OCI-LY3 (cell line): ENCODE measurements around the gene SH3PXD2A.

Source experiments
- H2AFZ ChIP-seq: fragments of 200-600, 300-600 bp; shearing (Covaris generic); 2 replicates; pipeline ENCODE4 v1.6.0; 2014; ENCODE audit warnings: antibody characterized with exemption, low read depth, low read length
- H3K27ac ChIP-seq: fragments of 200-600, 300-600 bp; sonication (generic); 2 replicates; pipeline ENCODE4 v1.5.1; 2014; ENCODE audit warnings: mild to moderate bottlenecking, low read length, moderate library complexity, mixed read lengths
- H3K27me3 ChIP-seq: fragments of 200-600, 300-600 bp; sonication (generic); 2 replicates; pipeline ENCODE4 v1.6.1; 2014; ENCODE audit warnings: low read depth, low read length, mixed read lengths
- H3K36me3 ChIP-seq: fragments of 200-600, 300-600 bp; sonication (generic); replicated peaks from 2 replicates; pipeline ENCODE3; 2014; ENCODE audit warnings: low read depth, low read length, mixed read lengths
- H3K4me1 ChIP-seq: fragments of 300-600, 200-600 bp; sonication (generic); 2 replicates; pipeline ENCODE4 v1.6.1; 2014; ENCODE audit warnings: low read length, mixed read lengths
- H3K4me2 ChIP-seq: fragments of 200-600, 300-600 bp; sonication (generic); 2 replicates; pipeline ENCODE4 v1.6.1; 2014; ENCODE audit warnings: low read length, mixed read lengths
- H3K4me3 ChIP-seq: fragments of 300-600, 200-600 bp; sonication (generic); 2 replicates; pipeline ENCODE4 v1.5.1; 2014; ENCODE audit warnings: antibody characterized with exemption, mild to moderate bottlenecking, low read length, moderate library complexity
- H3K79me2 ChIP-seq: fragments of 300-600, 200-600 bp; shearing (Covaris generic); 2 replicates; pipeline ENCODE4 v1.6.1; 2014; ENCODE audit warnings: mild to moderate bottlenecking, low read length, mixed read lengths
- H3K9ac ChIP-seq: fragments of 300-600, 200-600 bp; shearing (Covaris generic); 2 replicates; pipeline ENCODE4 v1.6.0; 2014; ENCODE audit warnings: mild to moderate bottlenecking, low read length, moderate library complexity
- H3K9me3 ChIP-seq: fragments of 200-600, 300-600 bp; shearing (Covaris generic); 2 replicates; pipeline ENCODE4 v1.6.1; 2014; ENCODE audit warnings: low read length, mixed read lengths; ENCODE audit not compliant: insufficient read depth
- H4K20me1 ChIP-seq: fragments of 200-600, 300-600 bp; sonication (generic); 2 replicates; pipeline ENCODE4 v1.6.1; 2016; ENCODE audit warnings: low read length, mixed read lengths; ENCODE audit not compliant: insufficient read depth
- CTCF ChIP-seq: fragments of 200-600, 300-600 bp; sonication (generic); IDR thresholded peaks from 2 replicates; pipeline ENCODE4 v1.5.1; 2014; ENCODE audit warnings: antibody characterized with exemption, low read length, low read depth
- EZH2phosphoT487 ChIP-seq: fragments of 200-600 bp; shearing (Covaris generic); IDR thresholded peaks from 2 replicates; pipeline ENCODE4 v1.6.1; 2018; ENCODE audit warnings: antibody characterized with exemption, mixed run types, low read depth

The SH3PXD2A gene

DNA sequence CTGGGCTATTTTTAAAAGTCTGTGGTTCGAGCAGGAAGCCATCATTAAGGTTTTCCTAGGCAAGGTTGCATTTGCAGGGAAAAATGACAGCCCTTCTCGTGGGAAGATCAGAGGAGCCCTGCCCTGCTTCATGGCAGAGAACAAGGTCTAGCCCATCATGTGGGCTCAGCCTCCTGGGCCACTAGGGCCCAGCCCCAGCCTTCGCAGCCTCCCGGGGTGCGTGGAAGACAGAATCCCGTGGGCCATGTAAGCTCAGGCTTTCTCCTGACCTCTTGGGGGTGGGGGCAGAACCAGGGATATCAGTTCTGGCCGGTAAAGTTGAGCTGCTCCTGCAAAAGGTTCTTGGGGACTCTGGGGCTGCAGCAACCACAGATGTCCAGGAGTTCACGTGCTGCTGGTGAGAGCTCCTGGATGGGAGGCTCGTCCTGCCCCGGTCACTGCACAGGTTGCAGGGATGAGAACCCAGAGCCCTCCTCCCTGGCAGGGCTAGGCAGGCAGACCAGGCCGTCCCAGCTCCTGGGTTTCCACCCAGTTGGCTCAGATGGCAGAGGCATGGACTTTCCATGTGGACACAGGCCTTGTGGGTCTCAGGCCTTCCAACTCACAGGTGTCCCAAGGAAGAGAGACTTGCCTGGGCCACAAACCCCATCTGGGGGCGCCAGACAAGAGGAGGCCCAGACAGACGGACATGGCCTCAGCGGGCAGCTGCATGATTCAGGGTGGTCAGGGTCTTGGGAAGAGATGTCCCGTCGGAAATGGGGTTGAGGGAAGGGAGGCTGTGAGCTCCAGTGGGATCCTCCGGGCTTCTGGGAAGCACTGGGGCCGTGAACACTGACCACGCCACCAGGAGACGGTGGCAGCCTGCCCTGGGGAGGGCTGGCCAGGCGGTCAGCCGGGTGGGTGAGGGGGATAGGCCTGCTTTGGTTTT, 235.7 kb downstream of the SH3PXD2A start:
- no peaks in the 10 kb centered on the region for H3K36me3 ChIP-seq
- no peak overlapping the region for H3K9ac ChIP-seq
- H2AFZ ChIP-seq, result no peak overlapping the region
- no peak for TF ChIP-seq EZH2phosphoT487
- TF ChIP-seq CTCF, result no peak
- no peak overlapping the region for H3K4me2 ChIP-seq
- H3K4me3 ChIP-seq, result no peak overlapping the region
- H3K4me1 ChIP-seq, result no peaks in the 10 kb centered on the region
- H3K27ac ChIP-seq, result no peak overlapping the region
- H3K27me3 ChIP-seq, result no peaks in the 10 kb centered on the region
- H3K9me3 ChIP-seq, result no peaks in the 10 kb centered on the region
- H3K79me2 ChIP-seq, result no peaks in the 10 kb centered on the region
- H4K20me1 ChIP-seq, result no peaks in the 10 kb centered on the region

DNA sequence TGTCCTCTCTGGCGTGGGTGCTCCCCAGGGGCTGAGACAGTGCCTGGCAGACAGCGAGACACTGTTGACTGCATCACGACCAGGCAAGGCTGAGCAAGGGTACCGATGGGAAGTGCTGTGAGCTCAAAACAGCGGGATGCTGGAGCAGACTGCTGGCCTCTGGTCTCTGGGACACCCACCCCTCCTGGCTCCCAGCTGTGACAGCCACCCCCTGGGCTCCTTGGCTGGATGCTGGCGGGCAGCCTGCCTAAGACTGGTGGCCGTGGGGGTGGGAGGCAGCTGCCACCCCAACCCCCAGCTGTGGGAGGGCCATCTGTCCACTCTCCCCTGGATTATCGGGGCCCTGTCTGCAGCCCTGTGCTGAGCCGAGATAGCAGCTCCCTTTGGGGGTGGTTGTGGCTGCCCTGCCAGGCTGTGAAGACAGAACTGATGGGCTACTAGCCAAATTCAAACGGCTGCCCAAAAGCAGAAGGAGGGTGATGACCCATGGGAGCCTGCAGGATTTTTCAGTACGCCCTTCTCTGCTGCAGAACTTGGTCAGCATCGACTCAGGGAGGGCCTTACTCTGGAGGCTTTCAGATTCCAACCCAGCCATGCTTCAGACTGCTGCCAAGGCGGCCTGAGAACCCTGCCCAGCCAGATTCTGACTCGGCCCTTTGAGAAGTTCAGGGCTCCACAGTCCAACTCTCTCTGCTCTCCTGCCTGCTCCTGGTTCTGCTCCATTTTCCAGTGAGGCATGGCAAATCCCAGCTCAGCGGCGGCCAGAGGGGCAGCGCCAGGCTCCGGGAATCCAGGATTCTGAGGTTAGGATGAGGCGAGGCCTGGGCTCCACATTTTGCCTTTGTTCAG, 236.6 kb downstream of the SH3PXD2A start:
- Histone ChIP-seq H3K27me3 (no peaks in the 10 kb centered on the region), H3K4me1 (no peaks in the 10 kb centered on the region), H3K9ac (no peak overlapping the region), H3K27ac (no peak overlapping the region), H3K36me3 (no peaks in the 10 kb centered on the region), H4K20me1 (no peaks in the 10 kb centered on the region), H3K4me2 (no peak overlapping the region), H2AFZ (no peak overlapping the region), H3K9me3 (no peaks in the 10 kb centered on the region), H3K79me2 (no peaks in the 10 kb centered on the region), H3K4me3 (no peak overlapping the region)
- no peak for TF ChIP-seq EZH2phosphoT487
- no peak for TF ChIP-seq CTCF

- no peaks in the 10 kb centered on the region for H3K4me1 ChIP-seq
- H3K9ac ChIP-seq, result no peak overlapping the region
- H2AFZ ChIP-seq, result no peak overlapping the region
- peaks cover 4% of the 10 kb centered on the region for H3K36me3 ChIP-seq
- no peak overlapping the region for H3K4me2 ChIP-seq
- no peaks in the 10 kb centered on the region for H3K79me2 ChIP-seq
- TF ChIP-seq CTCF (no peak), EZH2phosphoT487 (no peak)
- H3K4me3 ChIP-seq, result no peak overlapping the region
- H3K27ac ChIP-seq, result no peak overlapping the region
- H4K20me1 ChIP-seq, result no peaks in the 10 kb centered on the region
- H3K9me3 ChIP-seq, result no peaks in the 10 kb centered on the region
- no peaks in the 10 kb centered on the region for H3K27me3 ChIP-seq
Measured at GRCh38 chr10:103617602-103618385, 237.6 kb downstream of the SH3PXD2A start.
